MCF 10A (cell line): ENCODE measurements around the gene DNAH17. TPM values are rescaled to one million over a fixed set of nuclear protein-coding genes. Genes with fewer than 3 reads are reported as not detected.
A peak's percentile ranks its signal among the peaks of the same experiment; 100 is the strongest.

Experiments used
- BruUV-seq: library from RNA; stranded (reverse); fragments of 400-500 nt; replicated peaks from 2 replicates; lab custom pipeline; 2021; lab: Mats Ljungman, UMichigan
- CTCF ChIA-PET: fragments of 300-600 bp; sonication (Branson Sonifier 250); formaldehyde crosslinking; extraction: SDS; loops from one replicate; lab custom pipeline; 2021; ENCODE audit warnings: antibody characterized with exemption, inconsistent platforms; lab: Yijun Ruan, JAX
- POLR2A ChIA-PET: fragments of 300-600, 350-650 bp; sonication (Branson Sonifier 250); formaldehyde crosslinking; extraction: SDS; loops from one replicate; lab custom pipeline; 2020; ENCODE audit warnings: antibody characterized with exemption, inconsistent platforms; lab: Yijun Ruan, JAX
- DNase-seq: peaks from one replicate; pipeline ENCODE4 v3.0.0-alpha.2; 2018; ENCODE audit not compliant: unreplicated experiment
- H3K27ac Mint-ChIP-seq: one replicate; pipeline ENCODE4 v1.8.0; 2022; ENCODE audit warnings: mild to moderate bottlenecking, low read depth, mixed read lengths; ENCODE audit not compliant: unreplicated experiment
- H3K27me3 Mint-ChIP-seq: one replicate; pipeline ENCODE4 v1.8.0; 2022; ENCODE audit warnings: mixed read lengths; ENCODE audit not compliant: insufficient read depth, unreplicated experiment
- H3K36me3 Mint-ChIP-seq: one replicate; pipeline ENCODE4 v1.8.0; 2022; ENCODE audit warnings: mild to moderate bottlenecking, moderate library complexity, mixed read lengths; ENCODE audit not compliant: insufficient read depth, unreplicated experiment
- H3K4me1 Mint-ChIP-seq: one replicate; pipeline ENCODE4 v1.8.0; 2022; ENCODE audit warnings: mixed read lengths; ENCODE audit not compliant: insufficient read depth, unreplicated experiment
- H3K4me3 Mint-ChIP-seq: one replicate; pipeline ENCODE4 v1.8.0; 2022; ENCODE audit warnings: mild to moderate bottlenecking, moderate library complexity, mixed read lengths; ENCODE audit not compliant: unreplicated experiment
- H3K9me3 Mint-ChIP-seq: one replicate; pipeline ENCODE4 v1.8.0; 2022; ENCODE audit warnings: mixed read lengths; ENCODE audit not compliant: unreplicated experiment
- CTCF ChIP-seq: fragments of 200-600 bp; IDR thresholded peaks from one replicate; pipeline ENCODE4 v1.8.0; 2022; ENCODE audit warnings: antibody characterized with exemption, mild to moderate bottlenecking; ENCODE audit not compliant: unreplicated experiment
- intact Hi-C: fragments of 100-400 bp; cut with micrococcal nuclease; formaldehyde crosslinking; loops from 2 replicates; pipeline ENCODE4 v1.14.1; 2022
- total RNA-seq: library from RNA; stranded (reverse); gene quantifications from 2 replicates; pipeline ENCODE4 v1.2.3, GENCODE V29; 2022

DNAH17 gene
- total RNA-seq, 1 experiment from 2014 or later, result not detected

- intact Hi-C loops, result no loop called here
- Mint-ChIP-seq H3K9me3 (no peaks in the 10 kb centered on the region), H3K27me3 (no peaks in the 10 kb centered on the region), H3K36me3 (peaks cover 16% of the 10 kb centered on the region), H3K4me1 (peaks cover 51% of the 10 kb centered on the region), H3K27ac (peak within 1 kb of the TSS; percentile 66), H3K4me3 (peak within 1 kb of the TSS; percentile 85)
- BruUV-seq, result TSS peak; percentile 94
- peak; percentile 69 for DNase-seq
- ChIA-PET CTCF (interaction anchor here (0.6 to 1.8 kb wide), 4 partner anchors 15 to 130 kb away, joined by 3 to 6 read pairs (median 4); no protein-coding TSS in a partner anchor), POLR2A (interaction anchor here (0.6 to 3.9 kb wide), 10 partner anchors 8 to 1723 kb away, joined by 3 to 35 read pairs (median 4); partner anchors contain the start of genes SOCS3 and USP36)
- no peak for TF ChIP-seq CTCF
Measured at GRCh38 chr17:78378225-78379130, 198.7 kb downstream of the DNAH17 start, which contains the start of gene PGS1. Gene PGS1 (plus strand): TSS chr17:78378649. CDS start chr17:78378666, 17 bp downstream.

- no peak for DNase-seq
- TF ChIP-seq CTCF, result no peak
- H3K4me3 Mint-ChIP-seq, result peak overlapping the region; percentile 85
- no peaks in the 10 kb centered on the region for H3K9me3 Mint-ChIP-seq
- peaks cover 45% of the 10 kb centered on the region for H3K4me1 Mint-ChIP-seq
- BruUV-seq, result no TSS peak
- intact Hi-C loops, result no loop called here
- H3K36me3 Mint-ChIP-seq, result peaks cover 16% of the 10 kb centered on the region
- no peak overlapping the region for H3K27ac Mint-ChIP-seq
- POLR2A ChIA-PET, result interaction anchor here (0.7 to 3.9 kb wide), 8 partner anchors 10 to 463 kb away, joined by 3 to 35 read pairs (median 4); partner anchors contain the start of genes SOCS3 and USP36
- H3K27me3 Mint-ChIP-seq, result no peaks in the 10 kb centered on the region
- CTCF ChIA-PET, result interaction anchor here (0.6 to 1.8 kb wide), 4 partner anchors 15 to 130 kb away, joined by 3 to 6 read pairs (median 4); no protein-coding TSS in a partner anchor
Measured at GRCh38 chr17:78377858-78378224, 199.4 kb downstream of the DNAH17 start.

- Mint-ChIP-seq H3K4me3 (no peak overlapping the region), H3K27ac (peak overlapping the region; percentile 49), H3K36me3 (peaks cover 10% of the 10 kb centered on the region), H3K9me3 (no peaks in the 10 kb centered on the region), H3K4me1 (peaks cover 31% of the 10 kb centered on the region), H3K27me3 (no peaks in the 10 kb centered on the region)
- DNase-seq, result no peak
- BruUV-seq, result no TSS peak
- intact Hi-C loops, result no loop called here
- POLR2A ChIA-PET, result interaction anchor here (1.0 to 1.7 kb wide), 6 partner anchors 8 to 35 kb away, joined by 3 to 18 read pairs (median 6); no protein-coding TSS in a partner anchor
- no peak for TF ChIP-seq CTCF
- CTCF ChIA-PET, result interaction anchor here (0.6 to 2.0 kb wide), 4 partner anchors 15 to 125 kb away, joined by 3 to 6 read pairs (median 4); no protein-coding TSS in a partner anchor
Measured at GRCh38 chr17:78376161-78376560, 201.0 kb downstream of the DNAH17 start.
